Central memory CD4-positive, alpha-beta T cell (primary cell): ENCODE data around the gene HCFC2.

ENCODE experiments used
- DNase-seq: peaks from one replicate; pipeline ENCODE4 v3.0.0; 2022

Gene HCFC2

DNA sequence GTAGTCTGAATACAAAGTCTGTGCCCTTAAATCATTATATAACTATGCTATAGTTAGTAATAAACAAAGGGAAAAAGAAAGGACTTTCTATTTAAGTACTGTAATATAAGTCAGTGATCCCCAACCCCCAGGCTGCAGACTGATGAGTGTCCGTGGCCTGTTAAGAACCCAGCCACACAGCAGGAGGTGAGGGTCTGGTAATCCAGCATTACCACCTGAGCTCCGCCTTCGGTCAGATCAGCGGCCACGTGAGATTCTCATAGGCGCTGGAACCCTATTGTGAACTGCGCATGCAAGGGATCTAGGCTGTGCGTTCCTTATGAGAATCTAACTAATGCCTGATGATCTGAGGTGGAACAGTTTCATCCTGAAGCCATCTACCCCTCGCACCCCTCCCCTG, 58.0 kb downstream of the HCFC2 start:
- DNase-seq = no peak

DNA sequence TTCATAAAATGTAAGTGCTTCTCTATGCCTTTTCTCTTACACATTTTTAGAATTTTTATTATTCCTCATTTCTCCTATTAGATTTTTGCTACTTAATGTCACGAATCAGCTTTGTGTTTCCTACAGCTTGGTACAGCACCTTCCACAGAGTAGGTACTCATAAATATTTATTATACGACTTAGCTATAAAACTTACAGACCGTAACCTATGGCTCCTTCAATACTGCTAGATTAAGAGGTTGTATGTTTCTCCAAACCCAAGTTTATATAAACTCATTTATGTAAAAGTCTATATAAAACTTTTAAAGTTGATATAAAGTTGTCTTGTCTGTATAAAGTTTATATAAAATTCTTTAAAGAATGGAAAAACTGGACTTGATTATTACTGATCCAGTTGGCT, 62.2 kb downstream of the HCFC2 start:
- no peak for DNase-seq

DNA sequence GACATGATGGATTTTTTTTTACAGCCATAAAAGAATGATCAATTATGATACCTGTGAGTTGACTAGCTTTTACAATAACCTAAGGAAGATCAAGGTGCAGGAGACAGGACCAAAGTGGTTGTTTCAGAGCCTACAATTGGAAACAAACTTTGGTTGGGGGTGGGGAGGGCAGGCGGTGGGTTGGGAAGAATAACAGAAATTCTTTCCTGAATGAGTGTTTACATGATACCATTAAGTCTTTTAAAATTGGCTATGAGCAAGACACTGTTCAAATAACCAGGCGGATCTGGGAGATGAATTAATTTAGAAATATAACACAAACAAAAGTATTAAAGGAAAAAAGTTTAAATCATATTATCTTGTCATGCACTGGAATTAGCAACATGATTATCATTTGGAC, 66.4 kb downstream of the HCFC2 start:
- DNase-seq = no peak

DNA sequence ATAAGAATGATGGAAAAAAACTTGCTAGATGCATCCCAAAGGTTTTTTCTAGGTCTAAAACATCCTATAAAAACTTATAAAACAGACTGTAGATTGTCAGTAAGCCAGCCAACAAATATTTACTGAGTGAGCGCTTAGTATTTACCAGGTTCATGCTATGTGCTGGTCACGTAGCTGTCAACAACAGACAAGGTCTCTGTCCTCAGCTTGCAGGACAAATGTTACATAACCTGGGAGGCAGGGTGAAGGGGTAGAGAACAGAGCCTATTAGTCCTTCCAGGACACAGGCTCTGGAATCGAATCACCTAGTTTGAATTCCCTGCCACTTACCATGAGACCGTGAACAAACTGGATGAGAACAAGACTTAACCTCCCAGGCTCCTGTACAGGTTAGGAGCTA, 67.3 kb downstream of the HCFC2 start:
- no peak for DNase-seq

DNA sequence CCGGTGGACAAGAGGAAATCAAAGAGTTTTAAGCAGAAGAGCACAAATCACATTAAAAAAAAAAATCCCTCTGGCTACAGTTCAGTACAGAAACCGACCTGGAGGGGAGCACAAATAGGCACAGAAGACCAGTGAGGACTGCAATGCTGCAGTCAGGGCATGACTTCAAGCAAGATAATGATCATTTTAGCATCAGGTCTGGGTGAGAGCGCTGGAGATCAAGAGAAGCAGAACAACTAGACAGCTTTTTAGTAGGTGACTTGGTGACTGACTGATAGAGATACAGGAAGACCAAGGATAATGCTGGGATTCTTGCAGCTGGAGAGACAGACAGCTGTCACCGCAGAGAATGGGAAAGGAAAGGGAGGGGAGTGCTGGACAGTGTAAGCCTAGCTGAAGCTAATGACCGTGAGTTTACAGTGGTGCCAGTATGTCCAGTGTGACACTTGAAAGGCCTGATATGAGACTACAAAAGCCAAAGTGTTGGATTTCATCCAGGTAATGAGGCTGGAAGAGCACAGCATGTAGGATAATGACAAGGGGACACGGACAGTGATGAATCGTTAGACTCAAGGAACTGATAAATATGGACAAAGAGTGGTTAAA, 68.1 kb downstream of the HCFC2 start:
- no peak for DNase-seq

DNA sequence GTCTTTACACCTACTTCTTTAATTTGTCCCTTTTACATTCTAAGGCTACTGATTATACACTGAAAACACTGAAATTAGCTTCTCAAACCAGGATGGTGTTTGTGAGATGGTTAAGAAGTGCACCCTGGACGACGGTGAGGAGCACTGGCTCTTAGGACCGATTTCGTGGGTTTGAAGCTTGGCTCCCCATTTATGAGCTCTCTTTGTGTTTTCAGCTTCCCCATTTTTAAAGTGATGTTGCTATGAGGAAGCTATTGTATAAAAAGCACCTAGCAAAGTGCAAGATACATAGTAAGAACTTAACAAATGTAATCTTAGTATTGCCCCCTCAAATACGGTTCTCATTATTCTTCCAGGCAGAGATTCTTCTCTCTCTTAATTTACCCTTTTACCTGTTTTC, 69.0 kb downstream of the HCFC2 start:
- DNase-seq = no peak

DNA sequence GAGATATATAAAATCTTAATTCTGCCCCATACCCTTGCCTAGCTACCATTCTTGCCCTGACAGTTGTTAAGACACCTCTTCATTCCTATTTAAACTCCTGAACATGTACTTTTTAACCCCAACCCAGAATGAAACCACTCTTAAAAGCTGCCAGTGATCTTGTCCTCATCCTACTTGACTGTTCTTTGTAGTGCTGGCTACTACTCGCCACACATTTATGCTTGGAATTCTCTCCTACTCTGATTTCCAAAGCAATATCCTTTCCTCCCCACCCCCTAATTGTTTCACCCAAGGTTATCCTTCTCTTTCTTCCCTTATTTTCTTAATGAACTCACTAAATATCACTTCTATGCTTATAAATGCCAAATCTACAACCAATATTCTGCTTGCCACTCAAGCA, 69.5 kb downstream of the HCFC2 start:
- DNase-seq = no peak

DNA sequence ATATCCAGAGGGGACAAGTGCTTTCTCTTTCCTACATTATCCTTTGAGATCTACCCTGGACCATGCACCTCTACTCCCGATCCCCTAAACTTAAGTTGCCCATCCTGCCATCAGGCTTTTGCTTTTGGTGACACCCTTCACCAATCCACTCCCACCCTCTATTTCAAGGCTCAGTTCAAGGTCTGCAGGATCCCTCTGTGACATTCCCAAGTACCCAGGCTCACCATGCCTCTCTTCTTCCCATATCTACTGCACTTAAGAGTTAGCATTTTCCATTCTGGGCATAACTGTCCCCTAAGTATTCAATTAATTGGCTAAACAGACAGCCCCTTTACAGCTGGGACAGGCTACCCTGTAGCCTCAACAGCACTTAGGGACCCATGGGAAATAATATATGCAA, 70.6 kb downstream of the HCFC2 start:
- DNase-seq = no peak

DNA sequence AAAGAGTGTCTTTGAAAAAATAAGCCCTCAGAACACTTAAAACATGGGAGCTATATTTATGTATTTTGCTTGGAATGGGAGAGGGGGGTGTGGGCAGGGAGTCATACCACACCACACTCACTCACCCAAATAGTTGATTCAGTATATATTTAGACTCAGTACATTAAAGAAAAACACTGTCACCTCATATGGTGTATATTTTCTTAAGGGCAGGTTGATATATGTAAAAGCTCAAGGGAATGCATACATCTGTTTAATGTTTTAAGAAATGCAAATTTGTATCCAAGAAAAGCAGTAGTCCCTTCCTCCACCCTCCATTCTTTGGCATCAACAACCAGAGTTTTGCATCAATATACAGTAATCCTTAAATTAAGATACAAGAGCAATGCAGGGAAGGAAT, 72.2 kb downstream of the HCFC2 start:
- DNase-seq = no peak

DNA sequence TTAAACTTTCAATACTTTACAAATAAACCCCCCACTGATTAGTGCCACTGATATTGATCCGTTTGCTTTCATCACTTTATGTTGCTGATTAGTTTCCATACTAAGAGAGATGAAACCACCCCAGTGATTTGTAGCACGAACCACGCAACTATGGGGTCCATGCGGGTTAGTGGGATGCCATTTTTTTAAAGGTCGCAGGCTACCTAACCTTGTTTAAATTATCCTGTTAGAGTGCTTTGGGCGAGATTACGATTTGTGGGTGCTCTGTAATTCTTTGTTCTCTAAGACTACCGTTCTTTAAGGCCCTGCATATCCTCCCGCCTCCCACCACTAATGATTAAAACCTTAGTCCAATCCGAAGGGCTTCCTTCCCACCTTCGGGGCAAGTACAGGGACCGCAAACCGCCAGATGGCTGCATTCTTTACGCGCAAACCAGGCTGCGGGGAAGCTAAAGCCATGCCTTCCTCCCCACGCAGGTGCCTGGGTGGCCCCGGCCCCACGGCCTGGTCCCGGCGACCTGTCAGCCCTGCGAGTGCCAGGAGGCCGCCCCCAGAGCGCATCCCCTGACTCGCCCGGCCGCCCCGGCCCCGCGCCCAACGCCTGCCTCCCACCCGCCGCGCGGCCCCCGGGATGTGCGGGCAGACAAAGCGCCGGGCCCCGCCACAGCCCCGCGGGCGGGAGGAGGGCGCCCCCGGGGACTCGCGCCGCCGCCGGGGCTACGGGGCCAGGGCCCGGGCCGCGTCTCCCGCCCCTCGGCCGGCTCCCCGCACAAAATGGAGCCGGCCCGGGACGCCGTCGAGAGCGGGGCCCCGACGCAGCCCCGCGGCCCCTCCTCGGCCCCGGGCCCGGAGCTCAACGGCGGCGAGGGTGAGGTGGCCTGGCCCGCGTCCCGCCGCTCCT, 72.9 kb downstream of the HCFC2 start:
- DNase-seq = peak; percentile 41

DNA sequence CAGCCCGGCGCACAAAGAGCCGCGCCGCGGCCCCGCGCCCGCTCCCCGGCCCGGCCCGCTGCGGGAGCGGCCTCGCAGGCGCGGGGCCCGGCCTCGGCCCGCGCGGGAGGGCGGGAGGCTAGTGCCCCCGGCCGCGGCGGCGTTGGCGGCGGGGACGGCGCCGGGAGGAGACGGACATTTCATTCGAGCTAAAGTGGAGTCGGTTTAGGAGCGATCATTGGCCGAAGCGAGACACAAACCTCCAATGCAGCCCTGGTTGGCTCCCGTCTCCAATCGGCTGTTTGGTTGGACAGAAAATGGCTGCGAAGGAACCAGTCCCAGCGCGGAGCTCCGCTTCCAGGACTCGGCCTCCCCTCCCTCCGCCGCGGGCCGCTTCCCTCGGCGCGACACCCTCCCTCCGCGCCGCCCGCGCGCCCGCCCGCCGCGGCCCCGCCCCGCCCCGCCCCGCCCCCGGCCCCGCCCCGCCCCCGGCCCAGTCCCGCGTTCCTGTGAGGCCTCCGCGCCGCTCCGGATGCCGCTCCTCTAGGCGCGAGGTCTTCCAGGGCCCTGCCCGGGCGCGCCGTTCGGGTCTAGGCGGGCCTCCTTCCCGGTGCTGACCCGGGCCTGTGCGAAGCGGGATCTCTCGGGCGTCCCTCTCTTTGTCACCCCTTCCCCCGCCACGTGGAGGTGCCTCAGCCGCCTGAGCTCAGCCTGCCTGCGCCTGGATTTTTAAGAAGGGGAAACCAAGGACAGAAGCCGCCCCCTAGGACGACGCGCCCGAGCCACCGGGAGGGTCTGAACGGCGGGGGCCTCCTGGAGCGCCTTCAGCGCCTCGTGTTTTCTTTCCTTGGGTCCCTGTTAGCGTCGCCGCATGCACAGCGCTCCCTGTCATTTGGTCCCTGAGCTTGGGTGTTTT, 73.8 kb downstream of the HCFC2 start, which contains the start of gene NFYB:
Gene NFYB (minus strand): TSS at position 309 of the 895 bp plus-strand sequence. CDS start 2,757 bp downstream, outside the sequence.
- DNase-seq = peak; percentile 95

DNA sequence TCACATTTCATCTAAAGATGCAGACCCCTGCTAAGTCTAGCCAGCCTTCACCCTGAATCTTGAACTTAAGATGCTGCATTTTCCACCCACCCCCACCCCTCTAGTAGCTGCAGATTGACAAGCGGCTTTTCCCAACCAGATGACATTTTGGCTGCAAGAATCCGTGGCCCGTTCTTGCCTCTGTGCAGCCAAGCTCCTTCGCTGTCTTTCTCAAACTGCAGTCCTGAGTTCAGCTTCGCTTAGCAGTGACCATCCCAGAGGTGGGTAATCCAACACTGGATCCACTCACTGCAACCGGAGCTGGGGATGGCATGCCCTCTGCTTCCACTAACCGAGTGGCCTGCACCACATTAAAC, 74.4 kb downstream of the HCFC2 start:
- DNase-seq = no peak

DNA sequence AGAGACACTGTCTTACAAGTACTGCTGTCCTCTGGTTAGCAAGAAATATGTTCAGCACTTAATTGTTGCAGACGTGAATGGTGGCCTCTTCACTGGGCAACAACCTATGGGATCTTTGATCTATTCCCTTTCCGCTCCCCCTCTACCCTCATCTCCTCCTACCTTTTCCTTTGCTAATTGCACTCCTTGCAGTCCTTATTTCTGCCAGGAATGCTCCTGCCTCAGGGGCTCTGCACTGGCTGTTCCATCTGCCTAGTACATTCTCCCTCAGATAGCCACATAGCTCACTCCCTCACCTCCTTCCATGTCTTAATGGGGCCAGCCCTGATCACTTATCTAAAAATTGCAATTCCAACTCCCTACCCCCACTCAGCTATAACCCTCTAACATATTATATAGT, 78.2 kb downstream of the HCFC2 start:
- DNase-seq = no peak

DNA sequence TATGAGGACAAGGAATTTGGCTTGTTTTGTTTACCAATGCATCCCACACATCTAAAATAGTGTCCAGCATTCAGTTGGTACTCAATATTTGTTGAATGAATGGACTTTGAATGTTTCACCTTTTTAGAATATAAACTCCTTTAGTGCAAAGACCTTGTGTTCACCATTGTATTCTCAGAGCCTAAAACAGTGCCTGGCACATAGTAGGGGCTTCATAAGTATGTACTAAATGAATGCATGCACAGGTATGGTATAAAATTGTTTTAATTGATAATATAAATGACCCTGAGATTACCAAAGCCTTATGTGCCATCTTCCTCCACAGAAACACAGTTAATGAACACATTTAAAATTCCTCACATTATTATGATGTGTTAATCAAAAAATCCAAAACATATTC, 78.7 kb downstream of the HCFC2 start:
- no peak for DNase-seq

DNA sequence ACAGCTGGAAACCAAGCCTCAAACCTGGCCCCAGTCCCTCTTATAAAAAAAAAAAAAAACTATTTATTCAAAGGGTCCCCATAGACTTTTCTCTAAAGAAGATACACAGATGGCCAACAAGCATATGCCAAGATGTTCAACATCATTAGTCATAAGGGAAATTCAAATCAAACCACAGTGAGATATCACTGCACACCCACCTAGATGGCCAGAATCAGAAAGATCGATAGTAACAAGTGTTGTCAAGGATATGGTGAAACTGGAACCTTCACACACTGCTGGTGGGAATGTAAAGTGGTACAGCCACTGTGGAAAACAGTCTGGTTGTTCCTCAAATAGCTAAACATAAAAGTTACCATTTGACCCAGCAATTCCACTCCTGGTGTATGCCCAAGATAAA, 79.6 kb downstream of the HCFC2 start:
- DNase-seq = no peak

DNA sequence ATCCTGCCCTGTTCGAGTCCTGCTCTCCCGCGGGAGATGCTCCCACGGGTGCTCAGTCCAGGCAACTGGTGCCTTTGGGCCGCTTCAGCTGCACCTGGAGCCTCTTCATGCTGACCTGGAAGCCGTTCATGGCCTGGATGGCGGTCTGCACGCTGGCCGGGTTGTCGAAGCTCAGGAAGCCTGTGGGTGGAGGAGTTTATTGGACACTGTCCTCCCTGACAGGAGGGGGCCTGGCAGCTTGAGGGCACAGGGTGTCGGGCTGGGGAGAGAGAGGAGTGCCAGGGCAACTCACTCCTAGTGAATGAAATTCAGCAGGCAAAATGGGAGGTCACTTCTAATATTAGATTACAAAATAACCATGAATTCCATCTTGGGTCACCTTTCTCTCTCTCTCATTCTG, 83.0 kb downstream of the HCFC2 start:
- DNase-seq = no peak

DNA sequence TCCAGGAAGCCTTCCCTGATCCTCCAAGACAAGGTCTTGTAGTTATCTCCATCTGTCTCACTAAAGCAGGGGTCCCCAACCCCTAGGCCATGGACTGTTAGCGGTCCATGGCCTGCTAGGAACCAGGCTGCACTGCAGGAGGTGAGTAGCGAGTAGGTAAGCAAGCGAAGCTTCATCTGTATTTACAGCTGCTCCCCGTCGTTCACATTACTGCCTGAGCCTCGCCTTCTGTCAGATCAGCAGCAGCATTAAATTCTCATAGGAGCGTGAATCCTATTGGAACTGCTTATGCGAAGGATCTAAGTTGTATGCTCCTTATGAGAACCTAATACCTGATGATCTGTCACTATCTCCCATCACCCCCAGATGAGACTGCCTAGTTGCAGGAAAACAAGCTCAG, 86.1 kb downstream of the HCFC2 start:
- DNase-seq = no peak

DNA sequence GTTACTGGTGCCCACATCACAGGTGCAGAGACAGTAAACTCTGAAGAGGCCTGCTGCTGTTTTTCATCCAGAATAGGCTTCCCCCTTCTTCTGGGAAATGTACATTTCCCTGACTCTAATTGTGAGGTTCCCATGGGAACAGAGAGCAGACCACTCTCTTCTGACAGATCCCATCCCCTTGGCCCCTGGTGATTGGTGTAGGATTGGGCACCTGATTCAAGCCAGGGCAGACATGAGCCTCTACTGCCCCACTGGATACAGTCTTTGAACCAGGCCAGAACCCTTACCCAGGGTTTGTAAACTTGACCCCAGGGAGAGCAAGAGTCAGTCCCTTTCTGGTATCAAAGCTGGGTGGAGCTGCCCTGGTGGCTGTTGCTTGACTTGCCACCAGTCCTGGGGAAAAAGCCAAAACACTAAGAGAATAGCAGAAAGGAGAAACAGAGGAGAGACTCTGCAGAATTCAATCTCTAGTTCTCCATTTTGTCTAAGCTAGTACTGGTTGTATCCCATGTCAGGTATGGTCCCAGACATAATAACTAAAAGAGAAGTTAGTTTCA, 88.4 kb downstream of the HCFC2 start:
- no peak for DNase-seq

DNA sequence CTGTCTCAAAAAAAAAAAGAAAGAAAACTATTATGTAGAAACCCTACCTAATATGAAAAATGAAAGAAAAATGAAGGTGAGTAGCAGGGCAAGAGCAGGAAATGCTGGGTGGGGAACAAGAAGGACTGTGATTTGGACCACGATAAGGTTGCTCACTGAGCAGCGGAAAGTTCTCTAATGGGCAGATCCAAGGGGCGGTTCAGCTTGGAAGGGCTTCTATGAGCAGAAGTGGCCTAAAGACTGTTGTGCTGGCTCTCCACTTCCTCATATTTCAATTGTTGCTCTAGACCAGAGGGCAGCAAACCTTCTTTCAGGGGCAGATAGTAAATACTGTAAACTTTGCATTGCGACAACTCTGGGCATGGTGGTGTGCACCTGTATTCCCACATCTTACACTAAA, 90.0 kb downstream of the HCFC2 start:
- DNase-seq = no peak

DNA sequence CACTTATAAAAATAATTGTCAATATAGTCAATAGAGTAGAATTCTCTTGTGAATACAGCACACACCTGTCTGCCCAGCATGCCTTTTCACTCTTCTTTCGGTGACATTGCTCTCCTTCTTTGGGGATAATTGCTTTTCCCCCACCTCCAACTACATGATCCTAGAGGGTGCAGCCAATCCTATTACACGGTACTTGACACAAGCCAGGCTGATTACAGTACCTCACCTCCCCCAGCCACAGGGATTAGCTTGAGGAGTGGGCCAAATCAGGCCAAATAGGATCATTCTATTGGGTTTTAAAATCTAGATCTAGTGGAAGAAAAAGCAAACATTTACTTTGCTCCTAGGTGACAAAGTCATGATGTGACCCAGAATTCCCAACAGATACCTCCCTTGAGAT, 90.5 kb downstream of the HCFC2 start:
- no peak for DNase-seq
